DMS114 treated with DMSO at 0.1 percent for 48 hours (cell line): ENCODE measurements around the gene AKAP12.

Source experiments
- DNase-seq: peaks from one replicate; lab custom pipeline; 2025; ENCODE audit not compliant: unreplicated experiment; lab: John Stamatoyannopoulos, UW

AKAP12 gene

GRCh38 chr6:151233731-151234130 is 6.0 kb upstream of the AKAP12 start:
- DNase-seq: no peak

- DNase-seq: no peak
These were observed 2.9 kb upstream of the AKAP12 start for GRCh38 chr6:151236668-151237401.

GRCh38 chr6:151240036-151240685 is 394 bp downstream of the AKAP12 start:
- DNase-seq: peak; percentile 27

- DNase-seq: no peak
These were observed 1.2 kb downstream of the AKAP12 start for GRCh38 chr6:151240791-151241642.

GRCh38 chr6:151241853-151242252 is 2.1 kb downstream of the AKAP12 start:
- DNase-seq: no peak

- no peak for DNase-seq
These were observed 2.7 kb downstream of the AKAP12 start for GRCh38 chr6:151242420-151242861.

GRCh38 chr6:151243481-151243880 is 3.7 kb downstream of the AKAP12 start:
- DNase-seq: no peak

GRCh38 chr6:151247490-151247889 is 7.7 kb downstream of the AKAP12 start:
- no peak for DNase-seq

- no peak for DNase-seq
These were observed 8.5 kb downstream of the AKAP12 start for GRCh38 chr6:151248295-151248694.

- DNase-seq: no peak
These were observed 12.9 kb downstream of the AKAP12 start for GRCh38 chr6:151252634-151253033.

- no peak for DNase-seq
These were observed 14.8 kb downstream of the AKAP12 start for GRCh38 chr6:151254451-151255081.

GRCh38 chr6:151255811-151256210 is 16.0 kb downstream of the AKAP12 start:
- no peak for DNase-seq

GRCh38 chr6:151257985-151258445 is 18.2 kb downstream of the AKAP12 start:
- no peak for DNase-seq

- DNase-seq: no peak
These were observed 20.4 kb downstream of the AKAP12 start for GRCh38 chr6:151260205-151260604.

- DNase-seq: no peak
These were observed 23.3 kb downstream of the AKAP12 start for GRCh38 chr6:151263035-151263434.

GRCh38 chr6:151263967-151264366 is 24.2 kb downstream of the AKAP12 start:
- no peak for DNase-seq

GRCh38 chr6:151265282-151265681 is 25.5 kb downstream of the AKAP12 start:
- no peak for DNase-seq

GRCh38 chr6:151269321-151269995 is 29.7 kb downstream of the AKAP12 start:
- no peak for DNase-seq

GRCh38 chr6:151275121-151275520 is 35.4 kb downstream of the AKAP12 start:
- DNase-seq: no peak

GRCh38 chr6:151275566-151275965 is 35.8 kb downstream of the AKAP12 start:
- no peak for DNase-seq
